NAMALWA (cell line): ENCODE data around the gene BUB1.
"Not testable (repeated sequence)": the region's sequence is repeated elsewhere in the genome, so short reads cannot be mapped to it uniquely, and the experiment has no call there.

Source experiments
- DNase-seq: peaks from one replicate; pipeline ENCODE4 v3.0.0-alpha.2; 2015; ENCODE audit warnings: low spot score

The BUB1 gene

GRCh38 chr2:110690083-110690965 lies 12.5 kb upstream of the BUB1 start:
- no peak for DNase-seq

GRCh38 chr2:110688594-110689091 lies 10.8 kb upstream of the BUB1 start:
- DNase-seq: no peak

DNA sequence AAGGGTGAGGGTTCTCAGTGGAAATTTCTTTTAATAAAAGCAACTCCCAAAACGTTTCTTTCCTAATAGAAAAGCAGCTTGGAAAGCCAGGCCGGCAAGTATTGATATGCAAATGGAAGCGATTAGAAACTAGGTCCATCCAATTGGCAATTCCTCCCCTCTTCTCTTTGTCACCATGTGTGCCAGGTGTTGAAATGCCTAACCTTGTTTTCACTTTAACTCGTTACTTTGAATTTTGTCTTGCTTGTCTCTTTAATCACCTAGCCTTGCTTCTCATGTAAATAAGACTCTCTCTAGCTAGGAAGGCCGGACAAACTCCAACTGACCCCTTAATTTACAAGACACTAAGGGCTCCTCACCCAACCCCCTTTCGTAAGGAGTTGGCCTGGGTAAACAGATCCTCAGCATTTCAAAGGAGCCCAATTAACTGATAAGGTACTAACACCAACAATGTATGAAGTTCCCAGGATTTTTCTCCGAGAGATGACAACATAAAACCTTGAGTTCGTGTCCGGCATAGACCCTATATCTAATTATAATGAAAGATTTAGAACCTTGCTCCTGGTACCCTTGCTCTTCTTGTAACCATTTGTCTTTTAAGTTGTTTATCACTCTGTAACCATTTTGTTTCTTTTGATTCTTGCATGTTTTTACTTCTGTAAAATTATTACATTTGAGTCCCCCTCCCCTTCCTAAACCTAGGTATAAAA lies 10.1 kb upstream of the BUB1 start:
- not testable (repeated sequence) for DNase-seq

GRCh38 chr2:110682872-110683271 lies 5.0 kb upstream of the BUB1 start:
- no peak for DNase-seq

DNA sequence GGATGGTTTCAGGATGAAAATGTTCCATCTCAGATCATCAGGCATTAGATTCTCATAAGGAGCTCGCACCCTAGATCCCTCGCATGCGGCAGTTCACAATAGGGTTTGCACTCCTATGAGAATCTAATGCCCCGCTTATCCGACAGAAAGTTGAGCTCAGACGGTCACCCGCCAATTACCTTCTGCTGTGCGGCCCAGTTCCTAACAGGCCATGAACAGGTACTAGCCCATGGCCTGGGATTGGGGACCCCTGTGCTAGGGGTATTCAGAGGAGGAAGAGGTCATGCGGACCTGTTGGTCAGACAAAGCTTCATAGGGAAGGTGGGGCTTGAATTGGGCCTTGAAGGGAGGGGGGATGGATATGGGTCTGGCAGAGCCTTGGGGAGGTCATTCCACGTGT lies 4.4 kb upstream of the BUB1 start:
- DNase-seq: no peak

GRCh38 chr2:110680709-110681108 lies 2.8 kb upstream of the BUB1 start:
- no peak for DNase-seq

GRCh38 chr2:110679865-110680264 lies 2.0 kb upstream of the BUB1 start:
- DNase-seq: no peak

GRCh38 chr2:110679337-110679707 lies 1.5 kb upstream of the BUB1 start:
- DNase-seq: peak; percentile 20

GRCh38 chr2:110678457-110679336 lies 834 bp upstream of the BUB1 start:
- peak; percentile 46 for DNase-seq

- peak; percentile 18 for DNase-seq
Measured at GRCh38 chr2:110677080-110677479, 783 bp downstream of the BUB1 start.

DNA sequence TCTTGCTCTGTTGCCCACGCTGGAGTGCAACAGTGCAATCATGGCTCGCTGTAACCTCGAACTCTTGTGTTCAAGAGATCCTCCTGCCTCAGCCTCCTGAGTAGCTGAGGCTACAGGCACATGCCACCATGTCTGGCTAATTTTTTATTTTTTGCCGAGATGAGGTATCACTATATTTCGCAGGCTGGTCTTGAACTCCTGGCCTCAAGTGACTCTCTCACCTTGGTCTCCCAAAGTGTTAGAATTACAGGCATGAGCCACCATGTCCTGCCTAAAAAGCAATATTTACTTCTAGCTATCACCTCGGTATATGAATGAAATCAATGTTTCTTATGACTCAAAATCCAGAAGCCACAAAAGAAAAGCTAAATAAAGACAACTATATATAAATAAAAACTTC lies 2.2 kb downstream of the BUB1 start:
- DNase-seq: no peak

DNA sequence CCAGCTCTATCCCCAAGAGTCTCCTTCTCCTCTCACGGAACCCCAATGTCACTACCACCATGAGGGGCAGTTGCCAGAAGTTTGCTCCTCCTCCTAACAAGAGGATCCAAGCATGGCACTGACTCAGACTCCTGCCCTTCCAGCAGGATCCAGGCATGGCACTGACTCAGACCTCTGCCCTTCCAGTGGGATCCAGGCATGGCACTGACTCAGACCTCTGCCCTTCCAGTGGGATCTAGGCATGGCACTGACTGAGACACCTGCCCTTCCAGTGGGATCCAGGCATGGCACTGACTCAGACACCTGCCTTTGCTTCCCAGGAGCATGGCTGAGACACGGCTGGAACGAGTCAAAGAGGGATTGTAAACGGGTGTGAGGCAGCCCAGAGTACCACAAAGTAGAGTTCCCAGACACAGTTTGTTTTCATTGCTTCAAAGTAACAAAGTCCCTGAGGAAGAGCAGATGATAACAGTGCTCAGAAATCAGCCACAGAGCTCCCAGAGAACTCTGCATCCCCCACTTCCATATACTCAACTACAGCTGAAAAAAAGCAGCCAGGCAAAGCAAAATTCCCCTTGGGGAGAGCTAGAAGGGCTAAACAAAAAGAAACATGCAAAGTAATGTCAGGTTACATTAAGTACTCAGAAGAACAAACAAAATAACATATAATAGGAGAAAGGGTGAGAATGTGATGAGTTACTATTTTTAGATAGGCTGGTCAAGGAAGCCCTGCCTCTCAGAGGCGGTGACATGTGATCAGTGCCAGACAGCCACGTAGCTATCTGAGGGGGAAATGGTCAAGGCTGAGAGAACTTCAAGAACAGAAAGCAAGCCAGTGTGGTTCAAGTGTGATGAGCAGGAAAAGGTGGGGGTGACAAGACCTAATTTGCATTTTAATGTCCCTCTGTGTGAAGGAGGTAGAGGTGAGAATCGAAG lies 3.0 kb downstream of the BUB1 start:
- DNase-seq: peak; percentile 72

DNA sequence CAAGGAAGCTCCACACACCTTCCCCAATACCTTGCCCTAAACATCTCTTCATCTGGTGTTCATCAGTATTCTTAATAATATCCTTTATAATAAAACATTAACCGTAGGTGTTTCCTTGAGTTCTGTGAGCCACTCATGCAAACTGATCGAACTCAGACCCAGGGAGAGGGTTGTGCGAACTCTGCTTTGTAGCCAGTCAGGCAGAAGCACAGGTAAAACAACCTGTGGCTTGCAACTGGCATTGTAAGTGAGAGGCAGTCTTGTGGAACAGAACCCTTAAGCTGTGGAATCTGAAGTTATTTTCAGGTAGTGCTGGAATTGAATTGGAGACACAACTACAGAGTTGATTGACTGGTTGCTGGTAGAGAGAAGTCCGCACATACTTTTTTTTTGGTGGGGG lies 4.7 kb downstream of the BUB1 start:
- DNase-seq: no peak

DNA sequence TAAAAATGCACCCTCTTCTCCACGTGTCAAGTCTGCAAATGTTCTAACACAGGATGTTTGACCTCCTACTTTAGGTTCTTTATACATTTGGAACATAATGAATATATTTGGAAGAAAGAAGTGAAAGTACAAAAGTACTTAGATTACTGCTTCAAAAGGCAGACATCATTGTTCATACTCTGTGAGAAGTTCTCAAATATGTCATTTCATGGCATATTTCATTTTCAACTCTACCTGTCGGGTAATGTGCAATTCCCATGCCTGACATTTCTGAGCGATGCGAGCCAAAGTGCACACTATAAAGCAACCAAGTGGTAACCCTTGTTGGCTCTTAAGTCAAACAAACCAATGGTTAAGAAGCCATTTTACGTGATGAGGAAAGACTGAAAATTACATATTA lies 7.0 kb downstream of the BUB1 start:
- no peak for DNase-seq

- no peak for DNase-seq
Measured at GRCh38 chr2:110669079-110669478, 8.8 kb downstream of the BUB1 start.

GRCh38 chr2:110667071-110667470 lies 10.8 kb downstream of the BUB1 start:
- DNase-seq: no peak

- no peak for DNase-seq
Measured at GRCh38 chr2:110664135-110664534, 13.7 kb downstream of the BUB1 start.

DNA sequence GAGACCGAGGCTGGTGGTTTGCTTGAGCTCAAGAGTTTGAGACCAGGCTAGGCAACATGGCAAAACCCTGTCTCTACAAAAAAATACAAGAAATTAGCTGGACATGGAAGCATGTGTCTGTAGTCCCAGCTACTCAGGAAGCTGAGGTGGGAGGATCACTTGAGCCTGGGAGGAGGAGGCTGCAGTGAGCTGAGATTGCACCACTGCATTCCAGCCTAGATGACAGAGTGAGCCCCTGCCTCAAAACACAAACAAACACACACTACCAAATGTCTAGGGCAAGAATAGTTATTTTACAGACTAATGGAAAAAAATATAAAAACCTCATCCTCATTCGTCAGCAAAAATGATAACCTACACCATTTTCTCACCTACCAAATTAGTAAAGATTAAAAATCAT lies 15.3 kb downstream of the BUB1 start:
- DNase-seq: no peak

DNA sequence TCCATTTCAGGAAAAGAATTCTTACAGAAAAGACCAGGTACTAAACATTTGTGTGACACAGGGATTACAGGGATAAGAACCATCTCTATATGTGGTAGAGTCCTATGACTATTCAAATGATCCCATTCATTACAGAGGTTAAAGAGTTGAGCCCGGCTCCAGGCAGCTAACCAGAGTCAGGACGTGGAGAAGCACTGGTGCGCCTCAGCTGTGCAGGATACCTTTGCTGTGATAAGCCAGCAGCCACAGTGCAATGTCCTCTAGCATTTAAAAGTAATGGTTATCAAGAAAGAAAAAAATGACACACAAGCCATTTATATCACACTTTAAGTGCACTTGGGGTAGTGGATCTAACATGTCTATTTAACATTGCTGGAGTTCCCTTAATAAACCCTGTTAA lies 17.3 kb downstream of the BUB1 start:
- no peak for DNase-seq

GRCh38 chr2:110659248-110659647 lies 18.6 kb downstream of the BUB1 start:
- DNase-seq: no peak

DNA sequence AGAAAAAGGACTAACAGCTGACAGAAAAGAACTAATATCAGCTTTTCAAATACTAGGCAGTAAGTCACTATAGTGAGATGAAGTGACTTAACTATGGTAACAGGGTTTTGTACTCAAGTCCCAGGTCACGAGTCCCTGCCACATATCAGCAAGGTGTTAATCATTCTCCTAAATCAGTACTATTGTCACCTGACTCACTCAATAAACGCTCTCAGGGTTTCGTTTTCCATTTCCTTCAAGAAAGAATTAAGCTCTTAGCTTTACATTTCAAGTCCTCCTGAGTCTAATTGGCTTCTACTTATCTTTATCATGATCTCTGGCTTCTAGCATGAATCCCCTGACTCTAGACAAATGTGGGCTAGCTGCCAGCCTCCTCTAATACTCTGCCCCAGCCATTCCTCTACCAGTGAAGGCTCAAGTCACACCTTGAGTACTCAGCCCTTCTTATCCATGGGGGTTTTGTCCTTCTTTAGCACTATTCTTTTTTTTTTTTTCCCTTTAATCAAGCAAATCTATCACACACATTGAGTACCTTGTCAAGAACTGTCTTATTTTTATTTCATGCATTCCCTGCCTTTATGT lies 20.0 kb downstream of the BUB1 start:
- no peak for DNase-seq
